Measurements from ENCODE around the gene CECR2. TPM values are rescaled to one million over a fixed set of nuclear protein-coding genes. Genes with fewer than 3 reads are reported as not detected.
A peak's percentile ranks its signal among the peaks of the same experiment; 100 is the strongest.

The CECR2 gene
- total and polyA plus RNA-seq, 9 donors, result 0.87 to 6.7 (median 1.4) TPM

- Histone ChIP-seq H3K27ac (no peak overlapping the region), H3K4me1 (ENCODE audit: insufficient read depth) (peaks cover 1% of the 10 kb centered on the region), H3K27me3 (no peaks in the 10 kb centered on the region), H3K36me3 (no peaks in the 10 kb centered on the region), H3K4me3 (no peak overlapping the region), H3K9me3 (no peaks in the 10 kb centered on the region)
- TF ChIP-seq CTCF (IDR thresholded peaks at IDR 0.05) (no peak), EP300 (IDR thresholded peaks at IDR 0.05) (no peak), POLR2A (IDR thresholded peaks at IDR 0.05) (no peak)
- DNase-seq, result no peak
- intact Hi-C loops (cut with DNase I), result no loop called here
- 48 to 62% (median 56%) methylated on average over 5 of the region's 5 CpGs for WGBS, 3 donors
Observed at GRCh38 chr22:17476838-17477237, 107.6 kb downstream of the CECR2 start.

- Histone ChIP-seq H3K4me1 (ENCODE audit: insufficient read depth) (peaks cover 1% of the 10 kb centered on the region), H3K27ac (no peak overlapping the region), H3K36me3 (no peaks in the 10 kb centered on the region), H3K9me3 (no peaks in the 10 kb centered on the region), H3K4me3 (no peak overlapping the region), H3K27me3 (no peaks in the 10 kb centered on the region)
- TF ChIP-seq POLR2A (IDR thresholded peaks at IDR 0.05) (no peak), EP300 (IDR thresholded peaks at IDR 0.05) (no peak), CTCF (IDR thresholded peaks at IDR 0.05) (no peak)
- 6 to 23% (median 8%) methylated on average over 14 of the region's 14 CpGs for WGBS, 3 donors
- intact Hi-C loops (cut with DNase I), result no loop called here
- peak in 2 of 5 donors; percentile 26 to 55 for DNase-seq
Observed at GRCh38 chr22:17477391-17477833, 108.2 kb downstream of the CECR2 start.

GRCh38 chr22:17479135-17479534 lies 109.9 kb downstream of the CECR2 start:
- intact Hi-C loops (cut with DNase I), result no loop called here
- DNase-seq, result no peak
- Histone ChIP-seq H3K4me3 (no peak overlapping the region), H3K9me3 (no peaks in the 10 kb centered on the region), H3K27me3 (no peaks in the 10 kb centered on the region), H3K4me1 (ENCODE audit: insufficient read depth) (peaks cover 1% of the 10 kb centered on the region), H3K27ac (no peak overlapping the region), H3K36me3 (no peaks in the 10 kb centered on the region)
- WGBS, 3 donors, result 68 to 86% (median 78%) methylated on average over 2 of the region's 2 CpGs
- no peak for TF ChIP-seq POLR2A (IDR thresholded peaks at IDR 0.05)

GRCh38 chr22:17481424-17481823 lies 112.2 kb downstream of the CECR2 start:
- Histone ChIP-seq H3K4me3 (no peak overlapping the region), H3K4me1 (ENCODE audit: insufficient read depth) (peaks cover 1% of the 10 kb centered on the region), H3K36me3 (no peaks in the 10 kb centered on the region), H3K27me3 (no peaks in the 10 kb centered on the region), H3K9me3 (no peaks in the 10 kb centered on the region), H3K27ac (no peak overlapping the region)
- DNase-seq, result no peak
- 86 to 87% (median 87%) methylated on average over 5 of the region's 5 CpGs for WGBS, 3 donors
- TF ChIP-seq POLR2A (IDR thresholded peaks at IDR 0.05) (no peak), CTCF (IDR thresholded peaks at IDR 0.05) (no peak), EP300 (IDR thresholded peaks at IDR 0.05) (no peak)
- intact Hi-C loops (cut with DNase I), result no loop called here

- H3K36me3 ChIP-seq, result no peaks in the 10 kb centered on the region
- H3K27me3 ChIP-seq, result no peaks in the 10 kb centered on the region
- 86 to 89% (median 88%) methylated on average over 2 of the region's 2 CpGs for WGBS, 3 donors
- TF ChIP-seq POLR2A (IDR thresholded peaks at IDR 0.05), result no peak
- no peak for TF ChIP-seq CTCF (IDR thresholded peaks at IDR 0.05)
- H3K4me1 ChIP-seq (ENCODE audit: insufficient read depth), result no peaks in the 10 kb centered on the region
- H3K4me3 ChIP-seq, result no peak overlapping the region
- DNase-seq, result no peak
- no peaks in the 10 kb centered on the region for H3K9me3 ChIP-seq
- H3K27ac ChIP-seq, result no peak overlapping the region
- intact Hi-C loops (cut with DNase I), result no loop called here
Observed at GRCh38 chr22:17483688-17484372, 114.6 kb downstream of the CECR2 start.
